Kidney capillary endothelial cell (primary cell): ENCODE results near the gene KRT1.
A peak's percentile ranks its signal among the peaks of the same experiment; 100 is the strongest.
"Not testable (repeated sequence)": the region's sequence is repeated elsewhere in the genome, so short reads cannot be mapped to it uniquely, and the experiment has no call there.

ENCODE experiments used
- DNase-seq: peaks from one replicate; pipeline ENCODE4 v3.0.0-alpha.2; 2018; ENCODE audit warnings: low spot score

Gene KRT1

GRCh38 chr12:52682381-52682660 is 2.1 kb upstream of the KRT1 start:
- DNase-seq, result no peak

- no peak for DNase-seq
Measured at GRCh38 chr12:52681526-52682380, 1.5 kb upstream of the KRT1 start.

DNA sequence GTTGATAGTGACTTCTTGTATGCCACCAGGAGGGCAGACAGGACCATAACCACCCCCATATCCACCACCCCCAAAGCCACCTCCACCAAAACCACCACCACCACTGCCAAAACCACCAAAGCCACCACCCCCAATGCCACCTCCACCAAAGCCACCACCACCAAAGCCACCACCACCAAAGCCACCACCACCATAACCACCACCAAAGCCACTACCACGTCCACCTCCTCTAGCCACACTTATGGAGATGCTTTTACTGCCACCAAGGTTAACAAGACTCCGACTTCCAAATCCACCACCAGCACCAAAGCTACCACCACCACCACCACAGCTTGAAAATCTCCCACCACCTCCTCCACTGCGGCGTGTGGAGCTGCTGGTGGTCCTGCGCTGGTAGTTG is 332 bp downstream of the KRT1 start:
- DNase-seq, result no peak

- no peak for DNase-seq
Measured at GRCh38 chr12:52677671-52678070, 2.5 kb downstream of the KRT1 start.

DNA sequence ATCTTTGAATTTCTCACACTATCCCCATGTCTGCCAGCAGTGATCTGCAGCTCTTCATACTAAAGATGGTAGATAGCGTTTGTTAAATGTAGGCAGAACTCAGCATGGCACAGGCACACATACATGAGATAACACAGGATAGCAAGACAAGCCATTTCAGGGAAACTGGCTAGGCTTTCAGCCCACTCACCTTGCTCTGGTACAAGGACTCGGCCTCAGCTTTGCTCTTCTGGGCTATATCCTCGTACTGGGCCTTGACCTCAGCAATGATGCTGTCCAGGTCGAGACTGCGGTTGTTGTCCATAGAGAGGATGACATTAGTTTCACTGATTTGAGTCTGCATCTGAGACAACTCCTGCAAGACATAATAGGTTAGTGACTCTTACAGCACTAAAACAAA is 3.1 kb downstream of the KRT1 start:
- DNase-seq, result no peak

DNA sequence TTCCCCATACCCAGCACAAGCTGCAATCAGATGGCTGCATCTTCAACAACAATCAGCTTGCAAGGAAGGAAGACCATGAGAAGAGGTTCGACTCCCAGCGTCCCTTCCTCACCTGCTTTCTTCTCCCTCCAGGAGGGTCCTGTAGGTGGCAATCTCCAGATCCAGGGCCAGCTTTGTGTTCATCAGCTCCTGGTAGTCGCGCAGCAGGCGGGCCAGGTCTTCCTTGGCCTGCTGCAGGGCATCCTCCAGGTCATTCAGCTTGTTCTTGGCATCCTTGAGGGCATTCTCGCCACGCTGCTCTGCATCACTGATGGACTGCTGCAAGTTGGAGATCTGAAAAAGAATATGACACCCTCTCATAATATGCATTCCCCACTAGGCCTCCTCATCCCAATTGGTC is 4.0 kb downstream of the KRT1 start:
- DNase-seq, result no peak

- no peak for DNase-seq
Measured at GRCh38 chr12:52675301-52675701, 4.9 kb downstream of the KRT1 start.

- no peak for DNase-seq
Measured at GRCh38 chr12:52674433-52674775, 5.8 kb downstream of the KRT1 start.

DNA sequence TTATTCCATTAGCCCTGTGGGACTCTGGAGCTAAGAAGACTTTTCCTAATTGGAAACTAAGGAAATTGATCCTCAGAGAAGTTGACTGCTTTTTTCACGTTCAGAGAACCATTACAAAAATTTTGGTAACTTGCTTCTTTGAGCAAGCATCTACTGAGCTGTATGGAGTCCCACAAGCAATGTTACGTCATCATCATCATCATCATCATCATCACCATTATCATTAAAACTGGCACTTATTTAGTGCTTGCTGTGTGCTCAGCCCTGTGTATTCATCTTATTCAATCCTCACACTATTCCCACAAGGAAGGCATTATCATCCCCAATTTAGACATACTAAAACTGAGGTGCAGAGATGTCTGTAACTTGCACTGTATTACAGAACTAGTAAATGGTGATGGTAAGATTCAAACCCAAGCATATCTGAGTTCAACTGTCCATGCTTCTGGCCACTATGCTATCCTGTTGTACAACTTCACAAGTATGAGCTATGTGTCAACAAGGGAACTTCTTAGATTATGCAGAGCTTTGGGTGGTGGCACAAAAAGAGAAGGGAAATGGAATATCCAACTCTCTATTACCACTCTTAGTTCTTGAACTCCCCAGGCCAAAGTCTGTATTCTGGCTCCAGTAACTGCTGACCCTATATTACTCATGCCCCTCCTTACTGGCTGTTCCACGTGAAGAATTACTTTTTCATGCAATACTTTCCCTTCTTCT is 6.3 kb downstream of the KRT1 start:
- DNase-seq, result no peak

GRCh38 chr12:52673217-52673616 is 7.0 kb downstream of the KRT1 start:
- no peak for DNase-seq

DNA sequence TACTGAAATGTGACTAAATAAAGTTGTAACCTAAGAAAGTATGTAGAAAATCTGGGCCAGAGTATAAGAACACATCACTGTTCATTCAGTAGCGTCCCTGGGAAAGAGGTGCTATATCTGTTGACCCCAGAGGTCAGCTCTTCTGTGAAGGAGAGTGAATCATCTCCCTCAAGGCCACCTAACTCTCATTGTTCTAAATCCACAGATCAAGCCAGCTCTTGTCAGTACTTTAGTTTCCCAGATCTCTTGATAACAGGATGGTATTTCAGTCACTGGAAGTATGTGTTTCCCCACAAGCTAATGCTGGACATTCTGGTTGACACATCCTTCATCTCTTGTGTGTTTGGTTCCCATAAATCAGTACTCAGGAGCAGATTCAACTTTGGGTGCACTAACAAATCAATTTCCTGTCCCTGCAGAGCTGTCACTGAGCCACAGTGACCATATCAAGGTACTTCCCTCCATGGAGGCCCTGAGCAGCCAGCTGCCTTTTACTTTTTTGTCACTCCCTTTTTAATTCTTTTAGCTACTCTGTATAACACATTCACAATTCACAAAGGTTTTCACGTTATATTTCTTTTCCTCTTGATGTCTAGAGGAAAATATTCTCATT is 7.8 kb downstream of the KRT1 start:
- DNase-seq, result peak; percentile 33

DNA sequence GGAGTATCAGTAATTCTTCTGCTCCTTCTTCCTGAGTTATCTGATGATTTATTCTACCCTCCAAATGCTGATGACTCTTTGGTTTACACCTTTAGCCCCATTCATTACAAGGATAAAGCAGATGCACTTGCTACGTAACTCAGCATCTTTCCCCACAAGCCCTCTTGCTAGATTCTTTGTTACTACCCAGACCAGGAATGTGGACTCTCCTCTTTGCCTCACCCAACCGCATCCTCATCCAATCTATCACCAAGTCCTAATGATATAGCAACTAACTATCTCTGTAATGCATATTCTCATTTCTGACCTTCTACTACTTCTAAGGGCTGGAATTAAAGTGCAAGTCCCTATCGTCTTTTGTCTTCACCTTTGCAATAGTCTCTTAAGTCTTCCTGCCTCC is 9.2 kb downstream of the KRT1 start:
- no peak for DNase-seq

- no peak for DNase-seq
Measured at GRCh38 chr12:52670506-52670905, 9.7 kb downstream of the KRT1 start.

- DNase-seq, result not testable (repeated sequence)
Measured at GRCh38 chr12:52669941-52670340, 10.3 kb downstream of the KRT1 start.

DNA sequence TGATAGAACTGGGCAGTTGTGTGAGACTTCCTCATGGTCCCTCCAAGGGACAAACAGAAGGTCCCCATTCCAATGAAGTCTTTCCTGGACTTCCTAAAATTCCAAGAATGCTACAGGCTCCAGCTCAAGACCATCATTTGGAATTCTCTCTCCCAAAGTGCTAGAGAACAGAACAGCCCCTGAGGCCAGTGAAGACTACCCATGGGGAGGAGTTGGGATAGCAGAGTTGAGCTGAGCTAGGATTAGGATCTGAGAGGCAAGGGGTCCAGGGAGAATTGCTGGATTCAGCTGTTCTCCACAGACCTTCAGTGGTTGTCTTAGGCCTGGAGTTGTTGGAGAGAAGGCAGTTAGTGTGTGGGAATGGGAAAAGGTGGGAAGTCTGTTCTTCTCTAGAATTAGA is 10.8 kb downstream of the KRT1 start:
- DNase-seq, result no peak

GRCh38 chr12:52667931-52668330 is 12.3 kb downstream of the KRT1 start:
- no peak for DNase-seq

- no peak for DNase-seq
Measured at GRCh38 chr12:52667509-52667908, 12.7 kb downstream of the KRT1 start.

- no peak for DNase-seq
Measured at GRCh38 chr12:52666471-52666870, 13.7 kb downstream of the KRT1 start.

- no peak for DNase-seq
Measured at GRCh38 chr12:52663420-52663819, 16.8 kb downstream of the KRT1 start.

DNA sequence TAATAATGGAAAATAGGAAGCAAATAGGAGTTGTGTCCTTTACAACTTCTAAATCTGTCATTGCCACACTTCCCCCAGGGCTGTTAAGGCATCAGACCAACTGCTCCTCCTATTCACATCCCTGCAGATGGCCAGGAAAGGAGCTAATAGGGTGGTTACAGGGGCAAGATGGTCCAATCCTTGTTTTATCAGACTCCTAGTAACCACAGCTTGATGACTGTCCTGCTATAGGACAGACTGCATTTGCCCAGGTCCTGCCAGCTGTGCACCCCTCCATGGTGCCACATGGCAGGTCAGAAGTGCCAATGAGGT is 17.3 kb downstream of the KRT1 start:
- DNase-seq, result no peak

- no peak for DNase-seq
Measured at GRCh38 chr12:52662093-52662917, 17.9 kb downstream of the KRT1 start.

GRCh38 chr12:52661668-52662067 is 18.5 kb downstream of the KRT1 start:
- DNase-seq, result no peak
